RWPE2 (cell line): ENCODE measurements around the gene ANK2.

ENCODE experiments used
- ATAC-seq: fragments of 200-7000 bp; cut with Tn5 transposase; 3 replicates; pipeline ENCODE4 v1.9.1; 2021; ENCODE audit warnings: low read depth
- DNase-seq: peaks from one replicate; pipeline ENCODE4 v3.0.0-alpha.2; 2020; ENCODE audit warnings: low spot score
- H3K27ac ChIP-seq: fragments of 450-650 bp; 2 replicates; pipeline ENCODE4 v1.5.1; 2017; ENCODE audit warnings: mild to moderate bottlenecking; ENCODE audit not compliant: poor library complexity, severe bottlenecking
- H3K27me3 ChIP-seq: fragments of 250-450 bp; sonication (Bioruptor Pico); 2 replicates; pipeline ENCODE4 v1.5.1; 2021; ENCODE audit warnings: mild to moderate bottlenecking, moderate library complexity; ENCODE audit not compliant: insufficient read depth, poor library complexity, severe bottlenecking
- H3K36me3 ChIP-seq: fragments of 250-450 bp; sonication (Bioruptor Pico); 2 replicates; pipeline ENCODE4 v1.5.1; 2020; ENCODE audit warnings: low read depth, mild to moderate bottlenecking, moderate library complexity
- H3K4me1 ChIP-seq: fragments of 250-450 bp; sonication (Bioruptor Pico); 2 replicates; pipeline ENCODE4 v1.5.1; 2021; ENCODE audit warnings: mild to moderate bottlenecking, moderate library complexity; ENCODE audit not compliant: insufficient read depth, poor library complexity, severe bottlenecking
- H3K4me3 ChIP-seq: fragments of 250-450 bp; sonication (Bioruptor Pico); 2 replicates; pipeline ENCODE4 v1.5.1; 2021; ENCODE audit warnings: mild to moderate bottlenecking, moderate library complexity; ENCODE audit not compliant: severe bottlenecking
- H3K9me3 ChIP-seq: fragments of 250-450 bp; sonication (Bioruptor Pico); 2 replicates; pipeline ENCODE4 v1.5.1; 2021; ENCODE audit warnings: mild to moderate bottlenecking, moderate library complexity; ENCODE audit not compliant: severe bottlenecking
- CTCF ChIP-seq: fragments of 450-650 bp; IDR thresholded peaks from one replicate; pipeline ENCODE4 v1.5.1; 2017; ENCODE audit warnings: mild to moderate bottlenecking, moderate library complexity; ENCODE audit not compliant: poor library complexity, severe bottlenecking

ANK2 gene

GRCh38 chr4:113080050-113080449, 30.6 kb downstream of the ANK2 start:
- DNase-seq: no peak
- no peaks in the 10 kb centered on the region for H3K4me1 ChIP-seq
- no peaks in the 10 kb centered on the region for H3K27me3 ChIP-seq
- TF ChIP-seq CTCF: no peak
- no peaks in the 10 kb centered on the region for H3K9me3 ChIP-seq
- H3K27ac ChIP-seq: no peak overlapping the region
- ATAC-seq: peak; percentile 36; the same call in 1 of the 3 replicates
- H3K36me3 ChIP-seq: no peaks in the 10 kb centered on the region
- H3K4me3 ChIP-seq: no peak overlapping the region

GRCh38 chr4:113080624-113081023, 31.2 kb downstream of the ANK2 start:
- no peaks in the 10 kb centered on the region for H3K4me1 ChIP-seq
- no peaks in the 10 kb centered on the region for H3K27me3 ChIP-seq
- H3K9me3 ChIP-seq: no peaks in the 10 kb centered on the region
- DNase-seq (no peak), ATAC-seq (no peak)
- H3K36me3 ChIP-seq: no peaks in the 10 kb centered on the region
- no peak overlapping the region for H3K4me3 ChIP-seq
- H3K27ac ChIP-seq: no peak overlapping the region
- no peak for TF ChIP-seq CTCF

- no peak for TF ChIP-seq CTCF
- ATAC-seq (no peak), DNase-seq (no peak)
- Histone ChIP-seq H3K4me3 (no peak overlapping the region), H3K9me3 (no peaks in the 10 kb centered on the region), H3K27me3 (no peaks in the 10 kb centered on the region), H3K4me1 (no peaks in the 10 kb centered on the region), H3K36me3 (no peaks in the 10 kb centered on the region), H3K27ac (no peak overlapping the region)
Observed at GRCh38 chr4:113083346-113083745, 33.9 kb downstream of the ANK2 start.

GRCh38 chr4:113086172-113086695, 36.8 kb downstream of the ANK2 start:
- no peak for TF ChIP-seq CTCF
- H3K9me3 ChIP-seq: no peaks in the 10 kb centered on the region
- H3K4me3 ChIP-seq: no peak overlapping the region
- H3K27ac ChIP-seq: no peak overlapping the region
- DNase-seq (no peak), ATAC-seq (no peak)
- no peaks in the 10 kb centered on the region for H3K27me3 ChIP-seq
- H3K4me1 ChIP-seq: no peaks in the 10 kb centered on the region
- no peaks in the 10 kb centered on the region for H3K36me3 ChIP-seq

- ATAC-seq: no peak
- TF ChIP-seq CTCF: no peak
- Histone ChIP-seq H3K27ac (no peak overlapping the region), H3K27me3 (no peaks in the 10 kb centered on the region), H3K4me3 (no peak overlapping the region), H3K9me3 (no peaks in the 10 kb centered on the region), H3K36me3 (no peaks in the 10 kb centered on the region), H3K4me1 (no peaks in the 10 kb centered on the region)
- no peak for DNase-seq
Observed at GRCh38 chr4:113088050-113088449, 38.6 kb downstream of the ANK2 start.
